DOHH2 (cell line): Measurements from ENCODE around the gene LMO2.

Source experiments
- EZH2phosphoT487 ChIP-seq: fragments of 200-600 bp; sonication (generic); IDR thresholded peaks from 2 replicates; pipeline ENCODE4 v1.6.1; 2017; ENCODE audit warnings: borderline replicate concordance, mild to moderate bottlenecking, antibody characterized with exemption, low read length, moderate library complexity, mixed read lengths
- TF ChIP-seq, protein P1 (sequence below): fragments of 200-600 bp; sonication (generic); IDR thresholded peaks from one replicate; pipeline ENCODE4 v1.5.1; 2014; ENCODE audit warnings: antibody characterized with exemption, mild to moderate bottlenecking, low read depth, low read length; ENCODE audit not compliant: poor library complexity, severe bottlenecking

DNA sequence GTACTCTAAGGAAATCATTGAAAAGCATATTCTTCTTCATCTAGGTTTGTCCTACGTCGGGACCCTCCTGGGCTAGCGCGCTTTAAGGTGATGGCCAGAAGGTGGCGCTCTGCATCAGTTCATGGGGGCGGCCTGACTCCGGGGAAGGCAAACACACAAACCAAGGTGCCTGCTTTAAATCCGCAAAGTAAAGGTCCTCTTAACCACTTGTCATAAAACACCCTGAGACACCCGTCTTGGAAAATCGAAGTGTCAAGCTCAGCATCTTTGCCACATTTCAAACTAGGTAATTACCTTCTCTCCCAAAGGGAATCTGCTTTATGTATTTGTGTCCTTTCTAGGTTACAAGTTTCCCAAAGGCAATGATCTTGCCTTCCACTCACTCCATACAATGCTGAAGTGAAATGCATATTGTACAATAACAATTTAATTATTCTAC, 33.9 kb downstream of the LMO2 start:
- TF ChIP-seq, protein P1, sequence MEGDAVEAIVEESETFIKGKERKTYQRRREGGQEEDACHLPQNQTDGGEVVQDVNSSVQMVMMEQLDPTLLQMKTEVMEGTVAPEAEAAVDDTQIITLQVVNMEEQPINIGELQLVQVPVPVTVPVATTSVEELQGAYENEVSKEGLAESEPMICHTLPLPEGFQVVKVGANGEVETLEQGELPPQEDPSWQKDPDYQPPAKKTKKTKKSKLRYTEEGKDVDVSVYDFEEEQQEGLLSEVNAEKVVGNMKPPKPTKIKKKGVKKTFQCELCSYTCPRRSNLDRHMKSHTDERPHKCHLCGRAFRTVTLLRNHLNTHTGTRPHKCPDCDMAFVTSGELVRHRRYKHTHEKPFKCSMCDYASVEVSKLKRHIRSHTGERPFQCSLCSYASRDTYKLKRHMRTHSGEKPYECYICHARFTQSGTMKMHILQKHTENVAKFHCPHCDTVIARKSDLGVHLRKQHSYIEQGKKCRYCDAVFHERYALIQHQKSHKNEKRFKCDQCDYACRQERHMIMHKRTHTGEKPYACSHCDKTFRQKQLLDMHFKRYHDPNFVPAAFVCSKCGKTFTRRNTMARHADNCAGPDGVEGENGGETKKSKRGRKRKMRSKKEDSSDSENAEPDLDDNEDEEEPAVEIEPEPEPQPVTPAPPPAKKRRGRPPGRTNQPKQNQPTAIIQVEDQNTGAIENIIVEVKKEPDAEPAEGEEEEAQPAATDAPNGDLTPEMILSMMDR: peak; percentile 97
- no peak for TF ChIP-seq EZH2phosphoT487
